ENCODE data around the gene ITGA3.

Gene ITGA3

GRCh38 chr17:50014471-50015088 lies 41.3 kb upstream of the ITGA3 start:
- no peak overlapping the region for H3K4me2 ChIP-seq (ENCODE audit: low read depth, low read length, poor library complexity, severe bottlenecking)
- H3K9me3 ChIP-seq (ENCODE audit: insufficient read depth, low read length), result no peaks in the 10 kb centered on the region; the same call in 1 of the 2 replicates
- no peaks in the 10 kb centered on the region for H3K79me2 ChIP-seq (ENCODE audit: insufficient read depth, low read length)
- no peaks in the 10 kb centered on the region for H3K27me3 ChIP-seq (ENCODE audit: low read length)
- no peak overlapping the region for H2AFZ ChIP-seq (ENCODE audit: low read depth, low read length, severe bottlenecking)
- no peak overlapping the region for H3K9ac ChIP-seq (ENCODE audit: low read length)
- no peaks in the 10 kb centered on the region for H3K36me3 ChIP-seq (ENCODE audit: low read length)
- H3F3A ChIP-seq (ENCODE audit: insufficient read depth), result no peaks in the 10 kb centered on the region
- H3K4me3 ChIP-seq (ENCODE audit: insufficient read depth, low read length, poor library complexity, severe bottlenecking), result no peak overlapping the region
- no peak overlapping the region for H3K27ac ChIP-seq (ENCODE audit: low read depth, low read length)
- no peak for TF ChIP-seq CTCF (IDR thresholded peaks at IDR 0.05; ENCODE audit: insufficient read depth, low read length, poor library complexity, severe bottlenecking)
- H3K9me2 ChIP-seq (replicated peaks; ENCODE audit: insufficient read depth, low read length), result no peaks in the 10 kb centered on the region
- H4K20me1 ChIP-seq (ENCODE audit: low read depth, low read length), result no peaks in the 10 kb centered on the region

GRCh38 chr17:50015146-50015545 lies 40.8 kb upstream of the ITGA3 start:
- Histone ChIP-seq H3K4me3 (ENCODE audit: insufficient read depth, low read length, poor library complexity, severe bottlenecking) (no peak overlapping the region), H3K27me3 (ENCODE audit: low read length) (no peaks in the 10 kb centered on the region), H3K9ac (ENCODE audit: low read length) (no peak overlapping the region), H3K79me2 (ENCODE audit: insufficient read depth, low read length) (no peaks in the 10 kb centered on the region), H3K9me3 (ENCODE audit: insufficient read depth, low read length) (no peaks in the 10 kb centered on the region; the same call in 1 of the 2 replicates), H3K9me2 (replicated peaks; ENCODE audit: insufficient read depth, low read length) (no peaks in the 10 kb centered on the region), H4K20me1 (ENCODE audit: low read depth, low read length) (no peaks in the 10 kb centered on the region), H3K4me2 (ENCODE audit: low read depth, low read length, poor library complexity, severe bottlenecking) (no peak overlapping the region), H3K27ac (ENCODE audit: low read depth, low read length) (no peak overlapping the region), H3K36me3 (ENCODE audit: low read length) (no peaks in the 10 kb centered on the region), H3F3A (ENCODE audit: insufficient read depth) (no peaks in the 10 kb centered on the region), H2AFZ (ENCODE audit: low read depth, low read length, severe bottlenecking) (no peak overlapping the region)
- TF ChIP-seq EZH2phosphoT487 (conservative IDR thresholded peaks at IDR 0.05; ENCODE audit: low read length) (no peak), CTCF (IDR thresholded peaks at IDR 0.05; ENCODE audit: insufficient read depth, low read length, poor library complexity, severe bottlenecking) (no peak)

- Histone ChIP-seq H3K4me3 (ENCODE audit: insufficient read depth, low read length, poor library complexity, severe bottlenecking) (no peak overlapping the region), H3K27me3 (ENCODE audit: low read length) (no peaks in the 10 kb centered on the region), H3K9ac (ENCODE audit: low read length) (no peak overlapping the region), H3K36me3 (ENCODE audit: low read length) (no peaks in the 10 kb centered on the region), H3F3A (ENCODE audit: insufficient read depth) (peaks cover 7% of the 10 kb centered on the region; the same call in 1 of the 2 replicates), H3K79me2 (ENCODE audit: insufficient read depth, low read length) (no peaks in the 10 kb centered on the region), H2AFZ (ENCODE audit: low read depth, low read length, severe bottlenecking) (no peak overlapping the region), H3K9me3 (ENCODE audit: insufficient read depth, low read length) (no peaks in the 10 kb centered on the region; the same call in 1 of the 2 replicates), H3K4me2 (ENCODE audit: low read depth, low read length, poor library complexity, severe bottlenecking) (no peak overlapping the region), H3K9me2 (replicated peaks; ENCODE audit: insufficient read depth, low read length) (no peaks in the 10 kb centered on the region), H3K27ac (ENCODE audit: low read depth, low read length) (no peak overlapping the region), H4K20me1 (ENCODE audit: low read depth, low read length) (no peaks in the 10 kb centered on the region)
- no peak for TF ChIP-seq EZH2phosphoT487 (conservative IDR thresholded peaks at IDR 0.05; ENCODE audit: low read length)
- TF ChIP-seq CTCF (IDR thresholded peaks at IDR 0.05; ENCODE audit: insufficient read depth, low read length, poor library complexity, severe bottlenecking), result no peak
Measured at GRCh38 chr17:50018909-50019308, 37.0 kb upstream of the ITGA3 start.

Data from SU-DHL-6 (cell line).